GM19397 (cell line): ENCODE data around the gene ELN.

ENCODE experiments used
- ATAC-seq: cut with Tn5 transposase; IDR thresholded peaks from one replicate; pipeline ENCODE4 v1.9.1; 2021; ENCODE audit warnings: mild to moderate bottlenecking, moderate library complexity; ENCODE audit not compliant: unreplicated experiment

The ELN gene

DNA sequence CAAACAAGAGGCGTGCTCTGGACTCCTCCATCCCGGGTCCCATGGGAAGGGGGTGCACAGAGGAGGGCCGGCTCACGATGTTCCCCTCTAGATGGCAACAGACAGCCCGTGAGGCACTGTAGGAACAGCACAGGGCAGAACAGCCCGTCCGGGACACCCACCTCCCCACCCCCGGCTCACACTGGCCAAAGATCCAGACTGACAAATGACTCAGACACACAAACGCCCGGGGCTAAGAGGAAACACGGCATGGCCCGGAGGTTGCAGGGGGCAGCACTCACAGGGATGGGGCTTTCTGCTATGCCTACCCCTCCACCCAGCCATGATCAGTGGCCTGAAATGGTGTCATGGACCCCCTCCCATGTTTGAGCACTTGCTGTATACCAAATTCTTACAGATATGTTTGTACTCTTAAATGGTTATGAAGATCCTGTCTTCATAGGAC, 4.9 kb upstream of the ELN start:
- no peak for ATAC-seq

GRCh38 chr7:74023786-74024185, 4.2 kb upstream of the ELN start:
- ATAC-seq = no peak

GRCh38 chr7:74025146-74025545, 2.8 kb upstream of the ELN start:
- ATAC-seq = no peak

GRCh38 chr7:74025730-74026129, 2.2 kb upstream of the ELN start:
- no peak for ATAC-seq

GRCh38 chr7:74026406-74026902, 1.5 kb upstream of the ELN start:
- no peak for ATAC-seq

- ATAC-seq = no peak
Measured at GRCh38 chr7:74026903-74027682, 880 bp upstream of the ELN start.

GRCh38 chr7:74028321-74028838, 407 bp downstream of the ELN start:
- ATAC-seq = no peak

DNA sequence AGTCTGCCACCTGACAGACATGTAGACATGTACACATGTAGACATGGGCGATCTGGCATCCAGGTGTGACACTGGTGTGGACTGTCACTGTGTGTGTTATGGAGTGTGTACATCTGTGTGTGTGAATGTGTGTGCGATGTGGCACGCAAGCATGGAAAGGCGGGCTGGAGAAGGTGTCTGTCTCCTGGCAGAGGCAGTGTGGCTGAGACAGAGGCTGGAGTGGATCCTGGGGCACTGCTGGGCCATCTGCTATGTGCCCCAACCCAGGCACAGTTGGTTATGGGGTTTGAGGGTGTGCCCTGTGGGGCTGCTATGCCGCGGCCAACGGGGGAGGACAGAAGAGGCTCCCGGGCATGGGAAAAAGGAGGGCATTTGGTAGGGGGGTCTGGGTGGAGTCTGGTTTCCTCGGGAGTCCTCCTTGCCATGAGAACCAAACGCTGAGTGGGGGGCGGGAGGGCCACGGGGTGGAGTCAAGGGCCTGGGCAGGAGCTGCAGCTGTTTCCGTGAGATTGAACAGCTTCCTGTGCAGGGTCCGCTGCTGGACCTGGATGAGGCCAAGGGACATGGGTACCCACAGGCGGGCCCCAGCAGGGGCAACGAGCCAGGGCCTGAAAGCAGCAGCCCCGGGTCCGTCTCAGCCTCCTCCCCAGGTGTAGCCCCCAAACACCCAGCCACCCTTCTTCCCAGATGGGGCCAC, 1.3 kb downstream of the ELN start:
- no peak for ATAC-seq

DNA sequence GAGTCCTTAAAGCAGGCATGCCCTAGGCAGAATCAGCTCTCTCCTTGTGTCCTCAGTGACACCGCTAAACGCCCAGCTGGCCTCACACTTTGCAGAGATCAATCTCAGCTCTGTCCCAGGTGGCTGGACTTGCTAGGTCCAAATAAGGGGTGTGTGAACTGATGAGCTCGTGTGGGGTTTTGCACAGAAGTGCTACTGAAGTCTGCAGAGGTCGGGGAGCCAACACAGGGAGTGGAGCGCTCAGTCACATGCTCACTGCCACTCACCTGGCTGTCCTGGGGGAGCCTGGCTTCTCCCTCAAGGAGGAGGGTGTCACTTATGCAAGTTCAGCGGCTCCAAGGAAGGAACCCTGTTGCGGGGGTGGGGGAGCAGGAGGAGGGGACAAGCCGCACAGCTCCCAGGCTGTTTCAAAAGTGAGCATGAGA, 2.0 kb downstream of the ELN start:
- no peak for ATAC-seq

- no peak for ATAC-seq
Measured at GRCh38 chr7:74030861-74031260, 2.9 kb downstream of the ELN start.

- no peak for ATAC-seq
Measured at GRCh38 chr7:74031403-74032190, 3.6 kb downstream of the ELN start.

DNA sequence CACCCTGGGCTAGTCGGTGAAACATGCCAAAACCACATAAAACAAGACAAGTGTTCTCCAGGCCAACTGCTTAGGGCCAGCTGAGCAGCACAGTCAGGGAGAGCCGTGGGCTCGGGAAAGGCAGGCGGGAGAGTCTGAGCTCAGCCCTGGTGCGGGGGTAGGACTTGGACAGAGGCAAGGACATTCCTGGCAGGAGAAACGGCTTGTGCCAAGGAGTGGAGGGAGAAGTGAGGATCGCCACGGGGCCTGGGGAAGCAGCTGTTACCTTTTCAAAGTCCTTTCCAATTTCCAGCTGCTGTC, 4.2 kb downstream of the ELN start:
- no peak for ATAC-seq

DNA sequence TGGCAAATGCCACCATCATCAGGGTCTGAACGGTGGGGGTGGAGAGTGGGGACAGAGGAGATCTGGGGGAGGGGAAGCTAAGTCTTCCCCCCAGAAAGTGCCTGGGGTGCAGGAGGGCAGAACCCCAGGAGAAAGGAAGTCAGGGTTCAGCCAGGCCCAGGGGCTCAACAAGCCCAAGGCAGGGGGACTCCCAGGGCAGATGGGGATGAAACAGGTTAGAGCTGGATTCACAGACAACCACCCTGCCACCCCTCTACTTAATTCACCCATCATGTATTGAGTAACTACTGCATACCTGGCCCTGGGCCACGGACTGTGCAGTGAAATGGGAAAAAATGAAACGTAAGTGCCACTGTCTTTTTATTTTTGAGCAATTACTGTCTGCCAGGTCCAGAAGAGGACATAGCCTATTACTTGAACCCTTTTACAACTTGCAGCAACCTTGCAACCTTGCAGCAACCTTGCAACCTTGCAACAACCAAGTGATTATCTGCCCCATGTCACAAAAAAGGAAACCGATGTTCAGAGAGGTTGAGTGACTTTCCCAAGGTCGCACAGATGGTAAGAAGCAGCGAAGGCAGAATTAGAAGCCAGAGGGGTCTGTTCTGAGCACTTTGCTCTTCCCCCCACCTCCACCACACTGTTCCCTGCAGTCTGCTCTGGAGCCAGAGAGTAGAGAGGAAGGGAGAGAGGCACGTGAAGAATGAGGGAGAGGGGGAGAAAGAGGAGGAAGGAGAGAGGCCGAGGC, 4.8 kb downstream of the ELN start:
- ATAC-seq = no peak

GRCh38 chr7:74033372-74034311, 5.7 kb downstream of the ELN start:
- no peak for ATAC-seq

GRCh38 chr7:74037609-74038008, 9.6 kb downstream of the ELN start:
- ATAC-seq = no peak

GRCh38 chr7:74038194-74038961, 10.4 kb downstream of the ELN start:
- ATAC-seq = no peak

- no peak for ATAC-seq
Measured at GRCh38 chr7:74039337-74039736, 11.4 kb downstream of the ELN start.

- ATAC-seq = no peak
Measured at GRCh38 chr7:74040101-74040790, 12.3 kb downstream of the ELN start.
